Tibial artery (tissue), 4 donors: ENCODE measurements around the gene RAD50.

Experiments
- DNase-seq, 2 donors: peaks; one replicate each; pipeline ENCODE4 v3.0.0-alpha.2; 2019
- H3K27ac ChIP-seq, 2 donors: fragments of 200-600 bp; sonication (generic) in 1 of 2; 1 replicate in 1 of 2; 2 replicates in 1 of 2; pipeline ENCODE4 v1.5.1; 2018 to 2019; ENCODE audit warnings: mild to moderate bottlenecking in 1 of 2
- H3K27me3 ChIP-seq, 2 donors: fragments of 200-600 bp; sonication (generic) in 1 of 2; one replicate each; pipeline versions ENCODE4 v1.5.1 to v1.6.0; 2016 to 2019
- H3K36me3 ChIP-seq, 3 donors: fragments of 200-600 bp; sonication (generic) in 2 of 3; one replicate each; pipeline ENCODE4 v1.5.1; 2016 to 2019; ENCODE audit warnings: mild to moderate bottlenecking in 2 of 3
- H3K4me1 ChIP-seq, 4 donors: fragments of 200-600 bp; sonication (generic) in 2 of 4; 1 replicate in 3 of 4; 2 replicates in 1 of 4; pipeline ENCODE4 v1.5.1; 2016 to 2019
- H3K4me3 ChIP-seq, 2 donors: fragments of 200-600 bp; sonication (generic) in 1 of 2; 1 replicate in 1 of 2; 2 replicates in 1 of 2; pipeline ENCODE4 v1.5.1; 2018 to 2019; ENCODE audit warnings: mild to moderate bottlenecking in 2 of 2
- H3K9me3 ChIP-seq, 3 donors: fragments of 200-600 bp; sonication (generic) in 1 of 3; one replicate each; pipeline ENCODE4 v1.5.1; 2016 to 2019
- intact Hi-C: fragments of 100-400 bp; cut with DNase I; formaldehyde crosslinking; loops from one replicate; pipeline ENCODE4 v1.15.0; 2023; ENCODE audit warnings: low total_unique reads
- TF ChIP-seq, protein P1 (sequence below), 2 experiments: fragments of 200-600 bp in 1 of 2; fragments of 450-650 bp in 1 of 2; IDR thresholded peaks; one replicate each; pipeline ENCODE4 v1.5.1; 2017 to 2019; ENCODE audit warnings: antibody characterized with exemption in 2 of 2, mild to moderate bottlenecking in 1 of 2, moderate library complexity in 1 of 2

Gene RAD50

DNA sequence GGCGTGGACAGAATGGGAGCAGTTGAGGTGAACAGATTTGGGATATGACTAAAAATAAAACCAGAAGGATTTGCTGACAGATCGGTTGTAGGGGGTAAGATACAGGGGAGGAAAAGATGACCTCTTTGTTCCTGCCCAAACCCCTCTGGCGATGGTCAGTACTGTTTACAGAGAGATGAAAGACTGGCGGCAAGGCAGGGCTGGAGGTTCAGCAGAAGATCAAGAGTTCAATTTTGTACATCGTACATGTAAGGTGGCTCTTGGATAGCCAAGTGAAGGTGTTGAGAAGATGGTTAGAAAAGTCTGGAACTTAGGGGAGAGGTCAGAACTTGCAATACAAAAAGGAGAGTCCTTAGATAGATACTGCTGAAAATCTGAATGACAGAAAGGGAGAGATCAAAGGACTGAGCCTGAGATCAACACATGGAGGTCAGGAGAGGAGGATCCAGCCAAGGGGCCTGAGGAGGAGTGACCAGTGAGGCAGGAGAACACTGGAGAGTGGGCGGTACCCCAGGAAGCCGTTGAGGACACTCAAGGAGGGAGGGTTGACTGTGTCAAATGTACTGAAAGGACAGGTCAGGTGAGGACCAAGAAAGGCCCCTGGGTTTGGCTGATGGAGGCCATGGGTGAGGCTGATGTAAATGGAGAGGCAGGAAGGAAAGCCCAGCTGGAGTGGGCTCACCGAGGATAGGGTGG is 124.2 kb downstream of the RAD50 start:
- no peaks in the 10 kb centered on the region for H3K36me3 ChIP-seq
- H3K4me3 ChIP-seq: no peak overlapping the region
- H3K9me3 ChIP-seq: no peaks in the 10 kb centered on the region
- intact Hi-C loops: no loop called here
- H3K27me3 ChIP-seq: no peaks in the 10 kb centered on the region
- peak in 1 of 2 donors; percentile 29 for DNase-seq
- H3K27ac ChIP-seq: no peak overlapping the region
- H3K4me1 ChIP-seq: peaks cover 0 to 22% (median 9%) of the 10 kb centered on the region in 4 donors
- TF ChIP-seq, protein P1, sequence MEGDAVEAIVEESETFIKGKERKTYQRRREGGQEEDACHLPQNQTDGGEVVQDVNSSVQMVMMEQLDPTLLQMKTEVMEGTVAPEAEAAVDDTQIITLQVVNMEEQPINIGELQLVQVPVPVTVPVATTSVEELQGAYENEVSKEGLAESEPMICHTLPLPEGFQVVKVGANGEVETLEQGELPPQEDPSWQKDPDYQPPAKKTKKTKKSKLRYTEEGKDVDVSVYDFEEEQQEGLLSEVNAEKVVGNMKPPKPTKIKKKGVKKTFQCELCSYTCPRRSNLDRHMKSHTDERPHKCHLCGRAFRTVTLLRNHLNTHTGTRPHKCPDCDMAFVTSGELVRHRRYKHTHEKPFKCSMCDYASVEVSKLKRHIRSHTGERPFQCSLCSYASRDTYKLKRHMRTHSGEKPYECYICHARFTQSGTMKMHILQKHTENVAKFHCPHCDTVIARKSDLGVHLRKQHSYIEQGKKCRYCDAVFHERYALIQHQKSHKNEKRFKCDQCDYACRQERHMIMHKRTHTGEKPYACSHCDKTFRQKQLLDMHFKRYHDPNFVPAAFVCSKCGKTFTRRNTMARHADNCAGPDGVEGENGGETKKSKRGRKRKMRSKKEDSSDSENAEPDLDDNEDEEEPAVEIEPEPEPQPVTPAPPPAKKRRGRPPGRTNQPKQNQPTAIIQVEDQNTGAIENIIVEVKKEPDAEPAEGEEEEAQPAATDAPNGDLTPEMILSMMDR (IDR thresholded peaks at IDR 0.05): no peak

DNA sequence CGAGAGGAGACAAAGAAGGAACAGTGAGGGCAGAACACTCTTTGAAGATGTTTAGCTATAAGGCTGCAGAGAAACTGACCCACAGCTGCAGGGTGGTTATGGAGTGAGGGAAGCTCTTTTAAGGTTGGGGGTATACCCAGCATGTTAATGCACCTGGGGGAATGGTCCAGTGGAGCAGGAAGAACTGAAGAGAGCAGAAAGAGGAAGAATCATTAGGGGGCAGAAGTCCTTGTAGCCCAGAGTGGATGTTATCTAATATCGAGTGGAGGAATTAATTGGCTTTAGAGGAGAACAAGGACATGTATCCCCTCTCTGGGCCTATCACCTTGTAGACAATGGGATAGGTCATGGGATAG is 124.7 kb downstream of the RAD50 start:
- Histone ChIP-seq H3K36me3 (no peaks in the 10 kb centered on the region), H3K27ac (no peak overlapping the region), H3K27me3 (no peaks in the 10 kb centered on the region), H3K9me3 (no peaks in the 10 kb centered on the region), H3K4me3 (no peak overlapping the region), H3K4me1 (peaks cover 0 to 19% (median 9%) of the 10 kb centered on the region in 4 donors)
- intact Hi-C loops: no loop called here
- no peak for DNase-seq
- TF ChIP-seq, protein P1 (IDR thresholded peaks at IDR 0.05): no peak

DNA sequence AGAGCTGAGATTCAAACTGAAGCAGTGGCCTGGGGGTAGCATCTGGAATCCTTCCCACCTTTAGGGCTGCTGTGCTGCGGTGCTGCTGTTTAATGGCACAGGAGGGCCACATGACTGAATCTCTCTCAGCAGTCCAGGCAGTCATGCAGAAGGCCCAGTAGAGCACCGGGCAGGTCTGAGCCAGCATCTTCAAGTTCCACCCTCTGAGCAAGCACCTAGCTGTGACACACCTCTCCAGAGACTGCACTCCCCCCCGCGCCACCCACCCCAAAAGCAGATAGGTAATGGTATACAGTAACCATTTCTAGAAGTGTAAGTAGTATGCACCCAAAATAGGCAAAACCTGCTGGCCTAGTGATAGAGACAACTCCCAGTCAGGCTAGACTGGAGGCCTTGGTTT is 125.2 kb downstream of the RAD50 start:
- Histone ChIP-seq H3K4me1 (peaks cover 0 to 14% (median 7%) of the 10 kb centered on the region in 4 donors), H3K9me3 (no peaks in the 10 kb centered on the region), H3K27me3 (no peaks in the 10 kb centered on the region), H3K4me3 (no peak overlapping the region), H3K36me3 (no peaks in the 10 kb centered on the region), H3K27ac (no peak overlapping the region)
- no peak for DNase-seq
- TF ChIP-seq, protein P1 (IDR thresholded peaks at IDR 0.05): no peak
- intact Hi-C loops: no loop called here

DNA sequence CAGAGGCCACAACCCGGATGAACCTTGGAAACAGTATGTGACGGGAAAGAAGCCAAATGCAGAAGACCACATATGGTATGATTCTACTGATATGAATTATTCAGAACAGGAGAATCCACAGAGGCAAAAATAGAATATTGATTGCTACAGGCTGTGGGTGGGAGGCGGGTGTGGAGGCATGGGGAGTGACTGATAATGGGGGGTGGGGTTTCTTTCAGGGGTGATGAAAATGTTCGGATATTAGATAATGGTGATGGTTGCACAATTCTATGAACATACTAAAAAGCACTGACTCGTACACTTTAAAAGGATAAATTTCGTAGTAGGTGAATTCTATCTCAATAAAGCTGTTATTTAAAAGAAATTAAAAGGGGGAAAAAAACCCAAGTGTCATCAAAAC is 127.7 kb downstream of the RAD50 start:
- intact Hi-C loops: no loop called here
- H3K4me3 ChIP-seq: no peak overlapping the region
- no peak for DNase-seq
- TF ChIP-seq, protein P1 (IDR thresholded peaks at IDR 0.05): no peak
- no peaks in the 10 kb centered on the region for H3K27me3 ChIP-seq
- H3K9me3 ChIP-seq: no peaks in the 10 kb centered on the region
- H3K4me1 ChIP-seq: no peaks in the 10 kb centered on the region
- H3K27ac ChIP-seq: no peak overlapping the region
- H3K36me3 ChIP-seq: no peaks in the 10 kb centered on the region

DNA sequence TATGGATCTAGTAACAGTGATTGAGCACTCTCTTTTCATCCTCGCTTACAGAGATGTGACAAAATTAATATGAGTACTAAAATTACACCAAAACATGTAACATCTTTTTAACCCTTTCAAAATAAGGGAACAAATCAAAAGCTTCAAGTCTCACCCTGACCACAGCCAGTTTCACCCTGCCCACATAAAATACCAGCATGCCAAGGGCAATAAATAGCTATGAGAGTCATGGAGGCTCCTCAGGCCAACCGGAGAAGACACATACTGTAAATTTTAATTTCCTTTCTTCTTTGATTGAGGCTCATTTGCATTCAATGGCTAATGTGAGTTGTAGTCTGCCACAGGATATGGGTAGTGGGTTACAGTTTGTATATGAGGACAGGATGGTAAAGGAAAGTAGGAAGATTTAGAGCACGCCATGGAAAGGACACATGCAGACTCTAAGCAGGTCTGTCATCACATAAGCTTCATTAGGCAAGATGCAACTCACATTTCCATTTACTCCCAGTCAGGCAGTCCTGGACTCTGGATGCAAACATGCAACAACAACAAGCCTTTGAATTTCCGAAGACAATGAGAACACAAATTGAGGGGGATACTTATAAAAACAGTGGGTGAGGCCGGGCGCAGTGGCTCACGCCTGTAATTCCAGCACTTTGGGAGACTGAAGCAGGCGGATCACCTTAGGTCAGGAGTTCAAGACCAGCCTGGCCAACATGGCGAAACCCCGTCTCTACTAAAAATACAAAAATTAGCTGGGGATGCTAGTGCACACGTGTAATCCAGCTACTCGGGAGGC is 128.3 kb downstream of the RAD50 start:
- TF ChIP-seq, protein P1 (IDR thresholded peaks at IDR 0.05): no peak

More for the DNA sequence above, 128.3 kb downstream of the RAD50 start:
- Histone ChIP-seq H3K36me3 (no peaks in the 10 kb centered on the region), H3K27me3 (no peaks in the 10 kb centered on the region), H3K9me3 (no peaks in the 10 kb centered on the region), H3K27ac (no peak overlapping the region), H3K4me3 (no peak overlapping the region), H3K4me1 (no peaks in the 10 kb centered on the region)
- DNase-seq: no peak
- intact Hi-C loops: no loop called here
